ENCODE data around the gene TMEM63A.

DNA sequence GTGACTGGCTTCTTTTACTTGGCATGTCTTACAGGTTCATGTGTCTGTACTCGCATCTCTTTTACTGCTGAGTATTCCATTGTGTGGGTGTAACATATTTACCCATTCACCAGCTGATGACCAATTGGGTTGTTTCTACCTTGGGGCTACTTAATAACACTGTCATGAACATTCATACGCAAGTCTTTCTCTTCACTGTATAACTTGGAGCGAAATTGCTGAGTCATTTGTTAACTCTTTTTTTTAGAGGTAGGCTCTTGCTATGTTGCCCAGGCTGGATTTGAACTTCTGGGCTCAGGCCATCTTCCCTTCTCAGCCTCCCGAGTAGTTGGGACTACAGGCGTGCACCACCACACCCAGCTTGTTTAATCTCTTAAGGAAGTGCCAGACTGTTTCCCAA, 35.4 kb upstream of the TMEM63A start:
- TF ChIP-seq, protein P1, sequence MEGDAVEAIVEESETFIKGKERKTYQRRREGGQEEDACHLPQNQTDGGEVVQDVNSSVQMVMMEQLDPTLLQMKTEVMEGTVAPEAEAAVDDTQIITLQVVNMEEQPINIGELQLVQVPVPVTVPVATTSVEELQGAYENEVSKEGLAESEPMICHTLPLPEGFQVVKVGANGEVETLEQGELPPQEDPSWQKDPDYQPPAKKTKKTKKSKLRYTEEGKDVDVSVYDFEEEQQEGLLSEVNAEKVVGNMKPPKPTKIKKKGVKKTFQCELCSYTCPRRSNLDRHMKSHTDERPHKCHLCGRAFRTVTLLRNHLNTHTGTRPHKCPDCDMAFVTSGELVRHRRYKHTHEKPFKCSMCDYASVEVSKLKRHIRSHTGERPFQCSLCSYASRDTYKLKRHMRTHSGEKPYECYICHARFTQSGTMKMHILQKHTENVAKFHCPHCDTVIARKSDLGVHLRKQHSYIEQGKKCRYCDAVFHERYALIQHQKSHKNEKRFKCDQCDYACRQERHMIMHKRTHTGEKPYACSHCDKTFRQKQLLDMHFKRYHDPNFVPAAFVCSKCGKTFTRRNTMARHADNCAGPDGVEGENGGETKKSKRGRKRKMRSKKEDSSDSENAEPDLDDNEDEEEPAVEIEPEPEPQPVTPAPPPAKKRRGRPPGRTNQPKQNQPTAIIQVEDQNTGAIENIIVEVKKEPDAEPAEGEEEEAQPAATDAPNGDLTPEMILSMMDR (conservative IDR thresholded peaks at IDR 0.05) = no peak
- TF ChIP-seq EZH2 (IDR thresholded peaks at IDR 0.05; ENCODE audit: low read depth) = no peak

Data from PC-9 (cell line).